HUES6 (cell line): ENCODE measurements around the gene IGF1R.
"Not testable (repeated sequence)": the region's sequence is repeated elsewhere in the genome, so short reads cannot be mapped to it uniquely, and the experiment has no call there.

Source experiments
- H3K27ac ChIP-seq: 2 replicates; pipeline ENCODE4 v1.7.0; 2013; ENCODE audit warnings: low read depth, mild to moderate bottlenecking, low read length, inconsistent platforms
- H3K27me3 ChIP-seq: 2 replicates; pipeline ENCODE4 v1.6.1; 2013; ENCODE audit warnings: low read length; ENCODE audit not compliant: control insufficient read depth, insufficient read depth
- H3K36me3 ChIP-seq: 2 replicates; pipeline ENCODE4 v1.6.1; 2013; ENCODE audit warnings: low read length; ENCODE audit not compliant: control insufficient read depth, insufficient read depth
- H3K4me1 ChIP-seq: 2 replicates; pipeline ENCODE4 v1.6.1; 2013; ENCODE audit warnings: low read length; ENCODE audit not compliant: control insufficient read depth, insufficient read depth
- H3K4me3 ChIP-seq: 2 replicates; pipeline ENCODE4 v1.5.1; 2013; ENCODE audit warnings: low read depth, low read length
- H3K9ac ChIP-seq: one replicate; pipeline ENCODE4 v1.6.1; 2013; ENCODE audit warnings: mild to moderate bottlenecking, low read length
- H3K9me3 ChIP-seq: 2 replicates; pipeline ENCODE4 v1.6.1; 2013; ENCODE audit warnings: low read depth, low read length; ENCODE audit not compliant: control insufficient read depth, insufficient read depth

IGF1R gene

DNA sequence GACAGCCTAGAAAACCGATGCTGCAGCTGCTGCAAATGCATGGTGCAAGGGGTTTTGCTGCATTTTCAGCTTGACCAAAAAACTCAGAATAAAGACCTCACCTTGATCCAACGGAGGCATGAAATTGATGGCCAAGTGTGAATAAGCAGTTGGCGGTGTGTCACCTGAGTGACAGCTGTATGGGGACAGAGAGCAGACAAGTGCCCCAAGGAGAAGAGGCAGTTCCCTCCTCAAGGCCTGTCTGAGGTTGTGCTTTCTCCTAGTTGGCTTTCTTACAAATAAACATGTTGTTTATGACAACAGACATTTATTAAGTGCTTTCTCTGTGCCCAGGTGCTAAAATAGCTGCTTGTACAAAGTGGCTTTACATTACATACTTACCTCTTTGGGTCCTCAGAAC lies 349.0 kb downstream of the IGF1R start:
- H3K9me3 ChIP-seq = no peaks in the 10 kb centered on the region; the same call in 1 of the 2 replicates
- H3K27me3 ChIP-seq = no peaks in the 10 kb centered on the region
- no peak overlapping the region for H3K9ac ChIP-seq
- H3K27ac ChIP-seq = no peak overlapping the region
- H3K36me3 ChIP-seq = no peaks in the 10 kb centered on the region
- no peak overlapping the region for H3K4me3 ChIP-seq
- H3K4me1 ChIP-seq = no peaks in the 10 kb centered on the region

DNA sequence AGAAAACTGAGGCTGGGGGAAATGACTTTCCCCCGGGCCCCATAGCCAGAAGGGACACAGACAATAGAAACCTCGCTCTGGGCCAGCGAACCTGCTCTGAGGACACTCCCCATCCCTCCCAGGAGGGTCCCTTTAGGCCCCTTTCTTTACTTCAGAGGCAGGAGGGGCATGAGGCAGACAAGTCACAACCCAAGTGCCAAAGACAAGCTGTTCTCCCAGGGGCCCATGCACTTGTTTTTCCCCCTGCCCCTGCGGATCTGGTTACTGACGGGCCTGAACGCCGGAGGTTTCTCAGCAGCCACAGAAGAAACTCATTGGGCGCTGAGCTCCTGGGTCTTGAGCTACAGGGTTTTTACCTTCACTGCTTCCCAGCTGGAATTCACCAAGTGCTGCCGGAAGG lies 349.4 kb downstream of the IGF1R start:
- no peak overlapping the region for H3K4me3 ChIP-seq
- no peaks in the 10 kb centered on the region for H3K27me3 ChIP-seq
- no peaks in the 10 kb centered on the region; the same call in 1 of the 2 replicates for H3K9me3 ChIP-seq
- no peaks in the 10 kb centered on the region for H3K36me3 ChIP-seq
- no peak overlapping the region for H3K9ac ChIP-seq
- no peak overlapping the region for H3K27ac ChIP-seq
- no peaks in the 10 kb centered on the region for H3K4me1 ChIP-seq

DNA sequence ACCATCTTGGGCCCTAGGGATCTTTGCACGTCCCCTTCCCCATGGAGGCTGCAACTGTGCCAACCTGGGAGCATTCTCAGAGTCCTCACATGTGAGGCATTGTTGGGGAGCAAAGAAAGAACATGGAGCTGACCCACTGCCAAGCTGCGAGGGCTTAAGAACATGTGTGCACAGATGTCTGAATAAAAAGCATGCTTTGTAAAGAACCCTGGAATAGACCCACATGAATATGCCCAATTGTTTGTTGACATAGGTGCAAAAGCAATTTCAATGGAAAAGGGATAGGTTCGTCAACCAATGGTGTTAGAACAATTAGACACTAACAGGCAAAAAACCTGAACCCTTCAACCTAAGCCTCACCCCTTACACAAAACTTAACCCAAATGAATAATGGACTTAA lies 349.9 kb downstream of the IGF1R start:
- H3K27me3 ChIP-seq = no peaks in the 10 kb centered on the region
- no peaks in the 10 kb centered on the region; the same call in 1 of the 2 replicates for H3K9me3 ChIP-seq
- no peak overlapping the region for H3K27ac ChIP-seq
- H3K4me1 ChIP-seq = no peaks in the 10 kb centered on the region
- H3K4me3 ChIP-seq = no peak overlapping the region
- no peaks in the 10 kb centered on the region for H3K36me3 ChIP-seq
- H3K9ac ChIP-seq = no peak overlapping the region

DNA sequence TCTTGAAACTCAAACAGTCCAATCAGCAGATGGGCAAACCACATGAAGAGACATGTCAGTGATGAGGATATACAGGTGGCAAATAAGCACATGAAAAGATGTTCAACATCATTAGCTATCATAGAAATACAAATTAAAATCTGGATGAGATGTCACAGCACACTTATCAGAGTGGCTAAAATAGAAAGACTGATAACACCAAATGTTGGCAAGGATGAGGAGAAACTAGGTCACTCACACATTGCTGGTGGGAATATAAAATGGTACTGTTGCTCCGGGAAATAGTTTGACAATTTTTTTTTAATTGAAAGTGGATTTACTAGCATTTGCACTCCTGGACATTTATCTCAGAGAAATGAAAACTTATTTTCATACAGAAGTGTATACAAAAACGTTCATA lies 350.9 kb downstream of the IGF1R start:
- H3K4me1 ChIP-seq = no peaks in the 10 kb centered on the region
- no peak overlapping the region for H3K27ac ChIP-seq
- no peak overlapping the region for H3K4me3 ChIP-seq
- H3K36me3 ChIP-seq = no peaks in the 10 kb centered on the region
- H3K9me3 ChIP-seq = no peaks in the 10 kb centered on the region; the same call in 1 of the 2 replicates
- no peak overlapping the region for H3K9ac ChIP-seq
- H3K27me3 ChIP-seq = no peaks in the 10 kb centered on the region

DNA sequence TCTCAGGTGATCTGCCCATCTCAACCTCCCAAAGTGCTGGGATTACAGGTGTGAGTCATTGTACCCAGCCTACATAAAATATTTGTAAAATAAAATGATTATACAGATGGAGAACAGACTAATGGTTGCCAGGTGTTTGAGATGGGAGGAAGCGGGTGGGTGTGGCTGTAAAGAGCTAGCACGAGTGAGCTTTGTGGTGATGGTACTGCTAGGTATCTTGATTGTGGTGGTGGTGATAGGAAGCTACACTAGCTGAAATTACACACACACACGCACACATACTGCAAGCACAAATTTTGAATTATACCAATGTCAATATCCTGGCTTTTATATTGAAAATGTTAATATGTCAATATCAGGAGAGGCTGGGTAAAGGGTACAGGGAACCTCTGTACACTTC lies 353.9 kb downstream of the IGF1R start:
- Histone ChIP-seq H3K9me3 (no peaks in the 10 kb centered on the region), H3K27me3 (no peaks in the 10 kb centered on the region), H3K9ac (no peak overlapping the region), H3K4me1 (no peaks in the 10 kb centered on the region; the same call in 1 of the 2 replicates), H3K4me3 (no peak overlapping the region), H3K27ac (no peak overlapping the region), H3K36me3 (no peaks in the 10 kb centered on the region)

DNA sequence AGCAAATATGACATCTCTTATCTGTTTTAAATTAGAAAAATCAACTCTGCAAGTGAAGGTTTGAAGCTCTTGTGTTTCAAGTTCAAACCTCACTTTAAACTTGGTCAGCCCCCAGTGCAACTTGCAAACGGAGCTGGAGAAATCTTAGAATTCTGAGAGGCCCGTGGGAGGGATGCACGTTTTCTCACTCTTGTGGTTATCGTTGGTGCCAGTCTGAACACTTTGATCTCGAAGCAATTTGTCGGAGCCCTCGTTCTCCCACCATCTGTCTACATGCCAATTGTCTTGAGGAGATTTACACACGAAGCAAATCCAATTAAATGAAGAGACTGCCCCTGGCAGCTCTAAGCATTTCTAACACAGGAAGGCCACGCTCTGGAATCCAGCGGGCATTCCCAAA lies 355.0 kb downstream of the IGF1R start:
- H3K9ac ChIP-seq, H3K27ac ChIP-seq, H3K4me3 ChIP-seq, H3K9me3 ChIP-seq, H3K4me1 ChIP-seq, H3K36me3 ChIP-seq, H3K27me3 ChIP-seq: not testable (repeated sequence)

DNA sequence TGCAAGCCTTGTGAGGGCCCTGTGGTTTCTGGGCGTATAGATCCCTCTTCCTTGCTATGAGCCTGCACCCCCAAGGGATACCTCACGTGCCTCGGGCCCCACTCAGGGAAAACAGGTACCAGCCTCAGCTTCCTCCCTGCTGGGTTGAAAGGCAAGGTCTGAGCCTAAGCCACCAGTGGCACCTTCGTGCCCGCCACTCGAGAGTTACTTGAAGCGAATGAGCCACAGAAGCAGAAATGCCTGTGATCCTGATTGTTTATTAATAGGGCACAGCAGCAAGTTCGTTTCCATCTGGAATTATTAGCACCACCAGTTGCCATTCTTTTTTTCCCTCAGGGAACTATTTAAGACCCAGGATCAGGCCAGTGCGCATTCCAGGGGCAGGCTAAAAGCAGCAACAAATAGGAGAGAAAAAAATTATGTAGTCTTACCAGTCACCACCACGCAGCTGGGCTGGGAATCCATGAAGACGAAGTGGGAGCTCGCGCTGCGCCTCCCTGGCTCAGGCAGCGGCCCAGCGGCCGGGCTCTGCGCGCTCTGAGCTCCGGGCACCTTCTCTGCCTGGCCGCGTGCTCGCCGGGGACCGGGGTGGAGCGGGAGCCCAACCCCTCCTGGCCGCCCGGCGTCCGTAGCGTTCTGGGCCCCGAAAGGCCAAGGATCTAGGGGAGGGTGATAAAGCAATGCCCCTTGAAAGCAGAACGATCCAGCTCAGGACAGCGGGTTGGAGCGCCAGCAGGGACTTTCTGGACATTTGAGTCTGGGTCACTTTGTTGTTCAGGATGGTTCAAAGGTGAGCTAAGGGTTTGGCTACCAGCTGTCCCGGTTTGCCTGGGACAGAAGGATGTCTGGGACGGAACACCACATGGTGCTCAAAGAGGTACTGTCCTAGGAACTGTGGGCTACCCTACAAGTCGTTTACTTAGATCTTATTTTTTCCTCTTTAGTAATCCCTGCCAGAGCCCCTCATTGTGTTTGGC lies 356.9 kb downstream of the IGF1R start:
- H3K36me3 ChIP-seq, H3K9me3 ChIP-seq, H3K27me3 ChIP-seq, H3K4me1 ChIP-seq, H3K9ac ChIP-seq, H3K27ac ChIP-seq, H3K4me3 ChIP-seq: not testable (repeated sequence)

DNA sequence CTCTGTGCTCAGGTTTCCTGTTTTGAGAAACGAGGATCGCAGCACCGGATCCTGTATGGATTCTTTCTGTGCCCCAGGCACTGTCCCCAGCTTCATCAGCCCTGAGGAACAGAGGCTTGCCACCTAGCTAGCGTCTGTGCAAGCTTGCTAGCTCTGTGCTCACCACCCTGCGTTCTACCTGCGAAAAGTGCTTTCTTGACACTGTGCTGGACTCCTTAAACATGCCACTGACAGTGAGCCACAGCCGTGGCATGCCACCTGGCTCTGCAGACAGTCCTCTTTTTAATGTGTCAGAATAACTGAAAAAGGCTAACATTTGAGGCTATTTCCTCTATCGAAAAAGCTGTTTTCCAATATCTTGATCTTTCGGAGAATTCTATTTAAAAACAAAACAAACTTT lies 357.8 kb downstream of the IGF1R start:
- Histone ChIP-seq H3K4me1 (no peaks in the 10 kb centered on the region; the same call in 1 of the 2 replicates), H3K36me3 (no peaks in the 10 kb centered on the region), H3K9ac (no peak overlapping the region), H3K27ac (no peak overlapping the region), H3K27me3 (no peaks in the 10 kb centered on the region), H3K9me3 (no peaks in the 10 kb centered on the region), H3K4me3 (no peak overlapping the region)

DNA sequence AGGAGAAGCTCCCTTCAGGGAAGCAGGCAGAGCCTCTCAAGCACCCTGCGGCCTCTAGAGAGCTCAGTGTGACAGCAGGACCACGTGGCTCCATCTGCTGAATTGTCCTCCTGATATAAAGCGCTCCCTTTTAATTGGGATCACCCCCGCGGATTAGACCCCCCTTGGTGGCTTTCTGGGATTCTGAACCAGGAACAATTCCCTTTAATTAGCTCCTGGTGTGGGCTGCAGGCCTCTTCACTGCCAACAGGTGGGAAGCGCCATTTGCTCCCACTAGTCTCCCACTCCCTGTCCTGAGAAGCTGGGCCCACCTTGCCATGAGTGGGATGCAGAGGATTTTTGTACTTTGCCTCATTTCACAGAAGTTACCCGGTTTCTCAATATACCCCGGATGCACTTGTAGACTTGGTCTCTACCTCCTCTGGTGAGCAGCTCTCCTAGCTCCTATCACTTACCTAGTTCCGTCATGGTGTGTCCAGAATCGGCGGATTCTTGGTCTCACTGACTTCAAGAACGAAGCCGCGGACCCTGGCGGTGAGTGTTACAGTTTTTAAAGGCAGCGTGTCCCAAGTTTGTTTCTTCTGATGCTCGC lies 358.7 kb downstream of the IGF1R start:
- no peak overlapping the region for H3K27ac ChIP-seq
- no peaks in the 10 kb centered on the region for H3K36me3 ChIP-seq
- no peaks in the 10 kb centered on the region for H3K9me3 ChIP-seq
- no peaks in the 10 kb centered on the region; the same call in 1 of the 2 replicates for H3K4me1 ChIP-seq
- no peak overlapping the region for H3K9ac ChIP-seq
- H3K4me3 ChIP-seq = no peak overlapping the region
- no peaks in the 10 kb centered on the region for H3K27me3 ChIP-seq

DNA sequence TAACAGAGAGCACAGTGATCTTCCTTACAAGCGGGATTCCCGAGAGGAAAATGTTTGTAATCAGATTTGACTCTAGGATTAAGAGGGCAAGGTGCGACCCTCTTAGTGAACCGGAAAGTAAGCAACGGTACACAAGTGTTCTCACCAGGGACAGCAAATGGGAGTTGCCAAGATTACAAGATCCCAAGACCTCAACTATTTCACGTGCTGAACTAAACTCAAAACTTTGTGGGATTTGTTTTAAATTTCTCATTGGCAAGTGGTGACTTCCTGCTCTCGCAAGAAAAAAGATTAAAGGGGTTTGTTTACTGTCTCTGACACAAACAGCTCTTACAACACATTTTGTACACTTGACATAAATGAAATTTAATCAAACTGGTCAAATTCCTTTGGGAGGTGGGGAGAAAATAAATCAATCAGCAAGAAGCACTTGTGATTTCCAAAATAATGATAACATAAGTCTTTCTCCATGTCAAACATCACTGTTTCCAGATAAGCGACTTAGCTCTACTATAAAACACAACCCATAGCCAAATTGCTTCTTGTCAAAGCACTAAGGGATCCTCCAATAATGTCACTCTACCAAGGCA lies 361.5 kb downstream of the IGF1R start:
- Histone ChIP-seq H3K9ac (no peak overlapping the region), H3K4me1 (no peaks in the 10 kb centered on the region; the same call in 1 of the 2 replicates), H3K27me3 (no peaks in the 10 kb centered on the region), H3K27ac (no peak overlapping the region), H3K9me3 (no peaks in the 10 kb centered on the region), H3K36me3 (no peaks in the 10 kb centered on the region), H3K4me3 (no peak overlapping the region)

DNA sequence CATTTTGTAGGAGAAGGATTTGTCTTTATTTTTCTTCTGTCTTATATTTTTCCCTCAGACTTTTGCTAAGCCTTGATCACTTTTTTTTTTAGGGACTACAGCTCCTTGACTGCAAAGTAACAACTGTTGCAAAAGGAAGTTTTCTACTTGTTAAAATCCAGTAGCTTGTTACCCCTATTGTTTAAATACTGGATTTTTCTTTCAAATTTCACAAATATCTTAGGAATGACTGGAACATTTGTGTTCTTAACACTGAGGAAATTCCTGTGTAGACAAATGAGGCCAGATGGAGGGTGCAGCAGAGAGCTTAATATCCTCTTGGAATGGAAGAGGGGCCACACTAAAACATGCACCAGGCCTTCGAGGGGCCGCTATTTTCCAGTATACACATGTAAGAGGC lies 362.4 kb downstream of the IGF1R start:
- H3K27ac ChIP-seq = no peak overlapping the region
- no peaks in the 10 kb centered on the region for H3K9me3 ChIP-seq
- H3K27me3 ChIP-seq = no peaks in the 10 kb centered on the region

More for the DNA sequence above, 362.4 kb downstream of the IGF1R start:
- Histone ChIP-seq H3K36me3 (no peaks in the 10 kb centered on the region), H3K4me3 (no peak overlapping the region), H3K9ac (no peak overlapping the region), H3K4me1 (peaks cover 3% of the 10 kb centered on the region; the same call in 1 of the 2 replicates)
